DMS 273 treated with DMSO at 0.1 percent for 48 hours (cell line): ENCODE measurements around the gene CDHR3.

Source experiments
- DNase-seq: peaks from one replicate; lab custom pipeline; 2025; lab: John Stamatoyannopoulos, UW

The CDHR3 gene

DNA sequence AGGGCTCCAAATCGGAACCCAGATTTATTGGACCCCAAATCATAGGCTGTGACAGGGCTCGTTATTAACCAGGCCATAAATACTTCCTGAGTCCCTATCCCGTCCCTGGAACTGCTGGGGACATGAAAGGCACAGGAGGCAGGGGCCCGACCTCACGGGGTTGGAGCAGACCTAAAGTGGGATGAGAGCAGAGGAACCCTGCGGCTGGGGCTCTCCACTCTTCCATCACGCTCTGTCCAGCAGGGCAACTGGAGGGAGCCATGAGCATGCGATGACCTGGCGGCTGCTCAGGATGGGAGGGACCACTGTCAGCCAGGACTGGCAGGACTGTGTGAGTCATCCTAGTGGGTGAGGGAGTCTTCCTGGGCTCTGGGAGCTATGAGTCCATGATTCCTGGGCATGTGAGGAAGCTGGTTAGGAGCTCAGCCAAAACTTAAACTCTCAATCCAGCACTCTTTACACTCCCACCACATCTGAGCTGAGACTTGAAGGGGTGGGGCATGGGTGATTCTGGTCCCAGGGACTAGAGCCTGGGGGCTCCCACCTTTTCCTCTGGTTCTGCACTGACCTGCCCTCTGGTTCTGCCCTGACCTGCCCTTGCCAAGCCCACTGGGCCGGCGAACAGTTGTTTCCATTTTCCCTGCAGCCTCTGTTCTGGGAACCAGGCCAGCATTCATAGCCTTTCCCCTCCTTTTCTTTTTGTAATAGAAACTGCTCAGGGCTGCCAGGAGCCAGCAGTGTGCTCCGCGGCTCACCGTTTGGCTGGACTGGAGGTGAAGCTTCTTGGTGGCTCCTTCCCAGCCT, 101.9 kb downstream of the CDHR3 start:
- DNase-seq: peak; percentile 97

DNA sequence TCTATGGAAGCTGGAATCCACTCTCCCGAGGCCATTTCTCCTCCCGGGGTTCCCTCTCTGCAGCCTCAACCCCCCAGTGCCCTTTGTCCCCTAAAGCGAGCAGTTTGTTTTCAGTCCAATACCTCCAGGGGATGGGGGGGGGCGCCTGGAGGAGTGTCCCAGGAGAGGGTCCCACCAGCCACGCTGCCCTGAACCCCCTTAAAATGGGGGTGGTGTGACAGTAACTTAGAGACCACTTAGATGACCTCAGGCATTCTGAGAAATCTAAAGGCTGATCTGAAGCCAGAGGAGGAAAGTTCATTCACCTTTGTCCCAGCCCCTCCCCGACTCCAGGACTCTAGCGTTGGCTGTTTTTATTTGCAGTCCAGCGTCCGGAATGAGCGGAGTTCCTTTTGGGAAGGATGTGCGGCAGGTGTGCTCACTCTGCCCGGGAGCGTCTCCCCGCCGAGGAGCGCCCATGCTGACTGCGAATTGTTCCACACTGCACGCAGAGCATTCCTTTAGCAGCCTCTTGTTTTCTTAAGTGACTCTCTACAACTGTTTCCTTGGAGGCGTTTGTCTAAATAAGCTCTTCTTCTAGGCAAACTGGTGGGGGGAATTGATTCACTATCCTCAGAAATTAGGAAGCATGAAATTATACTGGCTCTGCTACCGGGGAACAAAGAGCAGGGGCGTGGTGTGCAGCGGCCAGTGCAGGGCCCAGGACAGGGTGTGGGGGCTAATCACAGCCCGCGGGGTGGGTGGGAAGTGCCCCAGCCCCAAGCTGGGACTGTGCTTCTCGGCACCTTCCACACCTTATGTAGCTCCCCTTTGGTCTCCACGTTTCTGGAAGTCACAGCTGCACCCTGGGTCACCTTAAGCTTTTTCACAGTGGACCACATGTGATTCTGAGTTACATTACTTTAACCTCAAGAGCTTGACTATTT, 102.8 kb downstream of the CDHR3 start:
- DNase-seq: no peak

DNA sequence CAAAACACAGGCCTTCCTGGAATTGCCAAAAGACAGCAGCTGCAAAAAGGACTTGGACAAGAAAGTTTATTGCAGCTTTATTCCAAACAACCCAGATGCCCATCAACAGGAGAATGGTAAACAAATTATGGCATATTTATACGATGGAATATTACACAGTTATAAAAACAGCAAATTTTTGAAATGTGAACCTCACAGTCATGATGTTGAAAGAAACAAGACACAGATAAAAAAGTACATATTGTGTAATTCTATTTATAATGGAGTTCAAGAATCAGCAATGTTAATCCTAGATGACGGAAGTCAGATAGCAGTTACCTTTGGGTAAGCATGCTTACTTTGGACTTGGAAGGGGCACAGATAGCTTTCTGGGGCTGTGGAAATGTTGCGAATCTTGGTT, 104.6 kb downstream of the CDHR3 start:
- no peak for DNase-seq

DNA sequence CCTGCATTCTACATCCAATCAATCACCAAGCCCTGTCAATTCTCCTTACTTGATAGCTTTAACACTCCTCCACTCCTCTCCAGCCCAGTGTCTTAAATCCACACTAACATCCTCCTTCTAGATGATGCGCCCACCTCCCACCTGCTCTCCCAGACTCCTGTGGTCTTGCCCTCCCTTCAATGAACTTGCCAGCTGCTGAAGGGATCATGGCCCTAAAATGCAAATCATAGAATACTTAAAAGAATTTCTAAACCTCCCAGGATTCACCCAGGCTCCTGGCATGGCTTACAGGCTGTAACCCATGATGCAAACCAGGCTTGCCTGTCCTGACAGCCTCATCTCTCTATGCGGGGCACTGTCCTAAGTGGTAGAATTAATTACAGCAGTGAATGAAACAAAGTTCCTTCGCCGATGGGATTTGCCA, 105.5 kb downstream of the CDHR3 start:
- DNase-seq: no peak

DNA sequence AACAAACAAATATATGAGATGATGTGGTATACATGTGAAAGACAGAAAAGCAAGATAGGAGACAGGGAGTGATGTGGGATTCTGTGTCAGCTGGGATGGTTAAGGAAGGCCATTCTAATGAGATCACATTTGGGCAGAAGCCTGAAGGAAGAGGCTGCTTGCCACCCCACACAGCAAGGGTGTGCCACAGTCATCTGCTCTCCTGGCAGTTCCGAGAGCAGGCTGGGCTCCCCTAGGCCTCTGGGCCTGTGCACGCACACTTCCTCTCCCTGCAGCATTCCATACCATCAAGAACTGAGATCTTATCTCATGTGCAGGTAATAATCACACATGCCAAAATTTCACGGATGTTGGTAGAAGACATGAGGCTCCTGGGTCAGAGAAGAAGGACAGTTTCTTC, 105.9 kb downstream of the CDHR3 start:
- DNase-seq: no peak

DNA sequence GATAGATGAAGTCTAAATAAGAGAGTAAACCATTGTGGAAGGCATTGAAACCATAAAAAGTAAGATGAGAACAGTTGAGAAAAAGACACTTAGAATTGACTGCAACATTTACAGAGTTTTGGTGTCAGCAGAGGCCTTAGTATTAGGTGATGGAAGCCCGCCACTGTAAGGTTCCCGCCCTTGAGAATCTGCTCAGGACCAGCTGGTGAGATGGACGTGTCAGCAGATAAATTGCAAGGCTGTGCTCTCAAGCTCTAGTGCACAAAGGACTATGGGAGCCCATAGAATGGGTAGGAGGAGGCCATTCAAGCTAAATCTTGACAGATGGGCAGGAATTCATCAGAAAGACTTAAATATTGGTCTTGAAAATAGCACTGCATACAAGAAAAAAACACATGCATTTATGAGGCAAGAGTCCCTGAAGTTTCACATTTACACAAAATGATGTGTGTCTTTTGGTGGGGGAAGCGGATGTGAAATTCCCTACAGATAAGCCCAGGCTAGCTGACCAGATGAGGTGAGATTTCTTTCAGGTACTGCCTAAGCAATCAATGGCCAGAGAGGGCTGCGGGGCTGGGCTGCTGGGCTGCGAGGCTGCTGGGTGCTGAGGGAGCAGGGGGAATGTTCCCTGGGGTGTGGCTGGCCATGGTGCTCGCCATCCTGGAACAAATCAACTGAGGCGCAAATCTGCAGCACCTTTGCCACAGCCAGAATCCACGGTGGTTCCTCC, 106.6 kb downstream of the CDHR3 start:
- DNase-seq: no peak

DNA sequence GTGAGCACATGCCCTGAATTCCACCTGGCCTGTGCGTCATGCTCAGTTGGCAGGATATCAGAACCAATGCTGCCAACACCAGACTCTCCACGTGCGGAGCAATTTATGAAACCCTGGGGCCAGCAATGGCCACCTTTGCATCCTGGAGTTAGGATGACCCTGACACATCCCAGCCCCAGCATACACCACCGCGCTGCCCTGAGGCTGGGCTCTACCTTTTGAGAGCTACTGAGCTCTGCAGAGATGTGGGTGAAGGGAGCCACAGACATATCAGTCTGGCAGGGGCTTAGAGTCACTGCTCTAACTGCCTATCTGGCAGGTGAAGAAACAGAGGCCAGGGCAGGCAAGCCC, 107.1 kb downstream of the CDHR3 start:
- no peak for DNase-seq

DNA sequence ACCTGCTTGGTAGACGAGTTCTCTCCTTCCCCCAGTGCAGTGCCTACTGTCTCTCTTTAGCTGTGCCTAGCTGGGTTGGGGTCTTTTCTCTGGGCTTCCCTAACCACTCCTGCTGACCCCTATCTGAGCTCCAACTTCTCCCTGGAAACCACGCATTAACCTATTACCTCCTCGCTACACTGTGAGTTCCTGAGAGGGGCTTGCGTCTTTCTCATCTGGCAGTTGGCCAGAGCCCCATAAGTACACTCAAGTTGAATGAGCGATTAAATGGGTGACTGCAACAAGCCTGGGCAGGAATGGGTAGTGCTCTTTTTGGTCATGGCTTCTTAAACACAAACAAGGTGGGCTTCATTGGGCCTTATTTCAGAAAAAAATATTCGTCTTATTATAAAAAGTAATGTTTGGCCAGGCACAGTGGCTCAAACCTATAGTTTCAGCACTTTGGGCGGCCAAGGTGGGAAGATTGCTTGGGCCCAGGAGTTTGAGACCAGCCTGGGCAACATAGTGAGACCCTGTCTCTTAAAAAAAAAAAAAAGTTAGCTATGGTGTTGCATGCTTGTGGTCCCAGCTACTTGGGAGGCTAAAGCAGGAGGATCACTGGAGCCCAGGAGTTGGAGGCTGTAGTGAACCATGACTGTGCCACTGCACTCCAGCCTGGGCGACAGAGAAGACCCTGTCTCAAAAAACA, 107.6 kb downstream of the CDHR3 start:
- no peak for DNase-seq

DNA sequence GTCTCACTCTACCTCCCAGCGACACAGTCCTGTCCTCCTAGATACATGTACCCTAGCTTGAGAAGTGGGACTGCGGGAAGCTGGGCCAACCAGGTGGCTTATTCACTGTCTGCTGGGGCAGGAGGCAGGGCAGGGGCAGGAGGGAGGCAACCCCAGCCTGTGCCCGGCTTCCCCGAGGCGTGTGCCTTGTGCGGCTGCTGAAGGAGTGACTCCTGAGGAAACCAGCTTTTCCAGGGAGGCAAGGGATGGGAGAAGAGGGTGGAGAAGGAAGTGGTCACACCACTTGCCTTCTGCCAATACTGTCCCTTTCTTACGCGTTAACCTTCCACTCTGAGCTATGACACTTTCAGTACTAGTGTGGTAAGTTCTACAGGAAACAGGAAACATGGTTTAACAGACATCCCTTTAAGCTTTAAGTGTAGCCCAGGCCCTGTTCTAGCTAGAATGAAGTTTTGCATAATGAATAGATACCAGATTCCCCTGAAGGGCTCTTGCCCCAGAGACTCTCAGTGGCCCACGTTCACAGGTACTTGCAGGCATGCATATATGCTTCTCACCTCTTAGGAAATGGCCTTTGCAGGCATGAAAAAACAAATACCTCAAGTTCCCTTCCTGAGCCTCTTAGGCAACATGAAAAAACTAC, 108.4 kb downstream of the CDHR3 start:
- no peak for DNase-seq

DNA sequence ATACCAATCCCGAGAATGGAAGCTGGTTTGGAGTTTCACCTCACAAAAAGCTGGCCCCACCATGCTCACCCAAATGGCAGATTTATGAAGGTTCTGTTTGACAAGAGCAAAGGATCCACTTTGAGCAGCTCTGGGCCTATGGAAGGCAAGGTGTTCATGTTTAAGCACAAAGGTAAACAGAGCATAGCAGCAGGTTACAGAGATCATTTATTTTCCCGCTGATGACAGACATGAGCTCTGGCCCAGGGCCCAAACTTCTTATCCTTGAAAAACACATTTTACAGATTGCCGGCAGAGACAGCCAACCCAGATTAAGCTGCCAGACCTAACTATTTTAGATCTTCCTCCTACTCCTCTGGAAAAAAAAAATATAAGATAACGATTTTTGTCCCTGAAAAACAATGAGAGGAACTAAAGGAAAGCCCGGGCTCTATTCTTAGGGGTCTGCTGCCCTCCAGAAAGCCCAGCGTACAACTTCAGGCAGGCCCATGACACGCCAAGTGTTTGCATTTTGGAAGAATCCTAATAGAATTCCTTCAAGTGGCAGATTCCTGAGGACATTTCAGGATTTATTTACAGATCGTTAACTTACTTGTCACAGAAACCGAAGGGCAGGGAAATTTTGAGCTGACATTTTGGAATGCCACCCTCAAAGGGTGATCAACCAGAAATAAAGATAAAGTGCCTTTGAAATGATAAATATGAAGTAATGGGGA, 109.1 kb downstream of the CDHR3 start:
- peak; percentile 51 for DNase-seq

DNA sequence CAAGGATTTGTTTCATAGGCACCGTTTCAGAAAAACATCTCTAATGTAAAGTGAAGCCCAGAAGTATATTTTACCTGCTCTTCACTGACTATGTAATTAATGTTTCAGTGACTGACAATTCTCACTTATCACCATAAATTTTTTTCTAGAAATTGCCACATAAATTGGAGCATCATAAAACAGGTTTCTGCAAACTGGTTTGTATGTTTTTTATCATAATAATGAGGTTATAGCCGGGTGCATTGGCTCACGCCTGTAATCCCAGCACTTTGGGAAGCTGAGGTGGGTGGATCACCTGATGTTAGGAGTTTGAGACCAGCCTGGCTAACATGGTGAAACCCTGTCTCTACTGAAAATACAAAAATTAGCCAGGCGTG, 109.6 kb downstream of the CDHR3 start:
- DNase-seq: no peak

DNA sequence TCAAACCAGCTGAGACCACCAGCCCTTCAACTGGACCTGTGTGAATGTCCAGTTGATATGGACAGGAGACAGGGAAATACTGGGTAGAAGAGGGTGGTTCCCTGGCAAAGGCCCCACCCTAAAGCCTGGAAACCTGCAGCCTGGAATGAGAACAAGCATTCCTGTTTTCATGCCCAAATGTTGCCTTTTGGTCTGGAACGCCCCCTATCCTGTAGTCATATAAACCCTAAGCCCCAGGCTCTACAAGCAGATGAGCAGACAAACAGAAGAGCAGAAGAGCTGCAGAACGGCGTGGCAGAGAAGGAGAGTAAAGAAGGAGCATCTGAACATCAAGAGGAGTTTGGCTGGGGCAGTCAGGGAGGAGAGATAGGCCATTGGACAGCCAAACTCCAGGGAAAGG, 110.6 kb downstream of the CDHR3 start:
- no peak for DNase-seq

DNA sequence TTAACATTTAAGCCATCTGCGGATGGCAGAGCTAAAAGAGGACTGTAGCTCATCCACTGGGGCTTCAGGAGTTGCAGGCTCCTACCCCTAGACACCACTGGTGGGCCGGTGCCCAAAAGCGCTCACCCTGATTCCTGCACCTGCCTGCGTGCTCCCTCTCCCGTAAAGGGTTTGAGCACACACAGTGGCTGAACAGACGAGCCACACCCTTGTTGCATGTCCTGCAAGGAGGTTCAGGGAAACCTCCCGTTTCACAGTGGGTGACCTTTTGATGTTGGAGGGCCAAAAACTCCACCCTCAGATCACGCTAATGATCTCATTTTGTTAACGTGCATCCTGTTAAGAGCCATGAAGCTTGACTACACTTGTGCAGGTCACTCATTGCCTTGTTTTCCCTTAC, 111.2 kb downstream of the CDHR3 start:
- DNase-seq: no peak

DNA sequence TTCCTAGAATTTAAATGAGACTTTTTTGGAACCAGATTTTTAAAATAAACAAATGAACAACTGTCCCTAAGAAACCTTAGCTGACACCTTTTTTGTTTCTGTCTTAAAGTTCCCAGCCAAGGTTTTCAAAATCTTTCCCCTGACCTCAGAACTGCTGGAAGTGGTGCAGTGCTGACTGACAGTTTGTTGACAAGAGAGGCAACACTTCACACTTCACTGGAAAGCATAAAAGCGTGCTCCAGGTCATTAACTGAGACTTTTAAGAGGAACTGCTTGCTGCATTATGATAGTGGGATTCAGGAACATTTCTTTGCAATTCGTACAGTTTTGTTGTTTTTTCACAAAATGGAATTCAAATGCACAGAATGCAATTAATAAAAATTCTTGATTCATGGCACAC, 112.9 kb downstream of the CDHR3 start:
- DNase-seq: no peak

DNA sequence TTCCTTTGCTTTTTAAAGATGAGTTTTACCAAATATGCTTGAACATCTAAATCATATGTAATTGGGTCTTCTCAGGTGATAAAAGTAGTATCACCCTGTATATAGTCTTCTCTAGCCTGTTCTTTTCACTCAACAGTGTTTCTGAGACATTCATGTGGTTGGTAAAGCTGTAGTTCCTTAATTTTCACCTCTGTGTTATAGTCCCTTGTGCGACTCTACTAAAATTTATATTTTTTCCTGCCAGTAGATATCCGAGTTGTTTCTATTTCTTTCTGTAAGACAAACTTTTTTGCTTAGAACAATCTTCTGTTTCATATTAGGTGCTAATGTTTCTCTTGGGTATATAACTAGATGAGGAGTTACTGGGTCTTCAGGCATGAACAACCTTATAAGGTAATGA, 113.5 kb downstream of the CDHR3 start:
- DNase-seq: no peak

DNA sequence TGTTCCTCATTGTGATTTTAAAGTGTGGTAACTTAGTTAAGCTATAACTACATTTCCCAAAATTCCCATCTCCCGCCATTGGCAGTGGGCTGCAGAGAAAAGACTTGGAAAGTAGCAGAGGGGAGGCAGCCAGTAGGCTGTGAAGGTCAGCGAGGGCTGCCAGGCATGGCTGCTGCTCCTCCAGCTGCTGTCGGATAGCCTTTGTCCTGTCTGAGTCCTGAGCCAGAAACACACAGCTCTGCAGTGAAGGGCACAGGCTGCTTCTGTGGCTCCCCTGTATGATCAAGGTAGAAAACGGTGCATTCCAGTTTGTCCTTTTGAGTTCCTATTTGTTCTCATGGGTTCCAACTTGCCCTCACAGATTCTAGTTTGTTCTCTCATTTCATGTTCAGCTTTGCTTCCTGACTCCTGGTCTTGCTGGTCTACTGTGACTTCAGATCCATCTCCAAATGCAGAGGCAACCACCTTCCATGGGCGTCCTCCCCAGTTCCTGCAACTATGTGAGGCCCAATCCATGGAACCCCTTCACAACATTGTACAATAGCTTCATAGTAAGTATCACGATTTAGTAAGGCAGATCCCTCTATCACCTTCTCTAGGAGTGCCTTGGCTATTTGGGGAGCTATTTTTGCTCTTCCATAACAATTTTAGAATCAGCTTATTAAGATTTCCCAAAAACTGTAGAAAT, 117.4 kb downstream of the CDHR3 start:
- no peak for DNase-seq

DNA sequence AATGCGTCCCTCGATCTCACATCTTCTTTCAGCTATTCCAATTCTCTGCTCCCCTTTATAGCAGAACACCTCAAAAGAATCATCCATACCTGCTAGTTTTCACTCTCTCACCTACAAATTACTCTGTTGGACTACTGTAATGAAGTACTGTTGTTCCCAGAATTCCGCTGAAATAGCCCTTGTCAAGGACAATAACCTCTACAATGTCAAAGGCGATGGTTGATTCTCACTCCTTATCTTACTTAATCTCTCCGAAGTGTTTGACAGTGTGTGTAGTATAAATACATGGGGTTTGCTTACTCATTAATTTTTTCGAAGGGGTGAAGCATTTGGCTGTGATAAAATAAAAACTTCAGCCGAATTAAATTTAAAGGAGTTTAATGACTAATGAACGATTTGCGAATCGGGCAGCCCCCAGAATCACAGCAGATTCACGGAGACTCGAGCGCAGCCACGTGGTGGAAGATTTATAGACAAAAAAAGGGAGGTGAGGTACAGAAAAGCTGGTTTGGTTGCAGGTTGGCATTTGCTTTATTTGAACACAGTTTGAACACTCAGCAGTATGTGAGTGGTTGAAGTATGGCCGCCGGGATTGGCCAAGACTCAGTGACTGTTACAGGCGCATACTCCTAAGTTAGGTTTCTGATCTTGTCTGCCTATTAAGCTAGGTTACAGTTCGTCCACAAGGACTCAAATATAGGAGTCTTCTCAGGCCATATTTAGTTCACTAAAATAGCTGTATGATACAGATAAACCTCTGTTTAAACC, 119.2 kb downstream of the CDHR3 start:
- DNase-seq: no peak
